Panc1 (cell line): Measurements from ENCODE around the gene SBF1. TPM values are rescaled to one million over a fixed set of nuclear protein-coding genes. Genes with fewer than 3 reads are reported as not detected.

Source experiments
- ATAC-seq: fragments of 200-7000 bp; cut with Tn5 transposase; 2 replicates; pipeline ENCODE4 v1.9.1; 2020; ENCODE audit warnings: mild to moderate bottlenecking, moderate library complexity
- BruUV-seq: library from RNA; stranded (reverse); fragments of 400-500 nt; replicated peaks from 2 replicates; lab custom pipeline; 2021; lab: Mats Ljungman, UMichigan
- CTCF ChIA-PET: fragments of 300-600 bp; sonication (Branson Sonifier 250); formaldehyde crosslinking; loops from one replicate; lab custom pipeline; 2022; ENCODE audit warnings: antibody characterized with exemption; lab: Charles Lee
- POLR2A ChIA-PET: fragments of 300-600 bp; sonication (Branson Sonifier 250); formaldehyde crosslinking; loops from one replicate; lab custom pipeline; 2022; ENCODE audit warnings: antibody characterized with exemption; lab: Charles Lee
- DNase-seq: peaks from one replicate; pipeline ENCODE4 v3.0.0-alpha.2; 2010; ENCODE audit warnings: low read depth, low spot score
- H3K27ac ChIP-seq: 2 replicates; pipeline ENCODE4 v1.5.1; 2011; ENCODE audit warnings: mild to moderate bottlenecking, low read length, inconsistent platforms
- H3K27me3 ChIP-seq: fragments of 200-500 bp; sonication (Bioruptor generic); 2 replicates; pipeline ENCODE4 v1.6.0; 2014; ENCODE audit warnings: low read length, inconsistent platforms; ENCODE audit not compliant: control insufficient read depth, insufficient read depth
- H3K36me3 ChIP-seq: fragments of 200-500 bp; sonication (Bioruptor generic); 2 replicates; pipeline ENCODE4 v1.5.1; 2014; ENCODE audit warnings: inconsistent platforms, mild to moderate bottlenecking, low read length, moderate library complexity; ENCODE audit not compliant: control insufficient read depth, insufficient read depth
- H3K4me1 ChIP-seq: 2 replicates; pipeline ENCODE4 v1.5.1; 2011; ENCODE audit warnings: inconsistent platforms, mild to moderate bottlenecking, low read length, moderate library complexity; ENCODE audit not compliant: control insufficient read depth, insufficient read depth
- H3K4me3 ChIP-seq, 2 experiments: 2 replicates each; pipeline ENCODE4 v1.5.1; 2011 to 2012; ENCODE audit warnings: low read depth in 2 of 2, low read length in 2 of 2, mild to moderate bottlenecking in 2 of 2, inconsistent platforms in 1 of 2, moderate library complexity in 1 of 2
- H3K9me3 ChIP-seq: fragments of 200-500 bp; sonication (Bioruptor generic); 2 replicates; pipeline ENCODE4 v1.5.1; 2014; ENCODE audit warnings: low read depth, mild to moderate bottlenecking, inconsistent platforms, low read length, moderate library complexity; ENCODE audit not compliant: control insufficient read depth, insufficient read depth
- POLR2AphosphoS5 ChIP-seq: IDR thresholded peaks from 2 replicates; pipeline ENCODE4 v1.6.1; 2012; ENCODE audit warnings: mild to moderate bottlenecking, low read depth, low read length, moderate library complexity
- SIN3A ChIP-seq: IDR thresholded peaks from 2 replicates; pipeline ENCODE4 v1.6.1; 2012; ENCODE audit warnings: low read depth, mild to moderate bottlenecking, low read length, moderate library complexity, borderline replicate concordance; ENCODE audit not compliant: insufficient read depth
- TCF7L2 ChIP-seq: IDR thresholded peaks from 2 replicates; pipeline ENCODE4 v1.6.1; 2011; ENCODE audit warnings: mild to moderate bottlenecking, low read depth, low read length, inconsistent platforms
- in situ Hi-C: cut with HindIII; loops from 2 replicates; pipeline ENCODE4 v1.10.0; 2016; ENCODE audit warnings: low sequenced_read_pairs, low pct_unique_long_range_greater_than_20kb
- intact Hi-C: fragments of 100-400 bp; cut with micrococcal nuclease; formaldehyde crosslinking; loops from one replicate; pipeline ENCODE4 v1.10.0; 2022; ENCODE audit not compliant: unreplicated experiment
- total RNA-seq: library from RNA; stranded (reverse); gene quantifications from one replicate; pipeline ENCODE4 v1.2.1, GENCODE V29; 2021; ENCODE audit not compliant: unreplicated experiment
- TF ChIP-seq, protein P1 (sequence below): fragments of 450-650 bp; IDR thresholded peaks from 2 replicates; pipeline ENCODE4 v1.5.1; 2017; ENCODE audit warnings: mild to moderate bottlenecking
- TF ChIP-seq, protein P2 (sequence below), 2 experiments: IDR thresholded peaks; 2 replicates each; pipeline ENCODE4 v1.6.1; 2011 to 2012; ENCODE audit warnings: low read depth in 2 of 2, control low read depth in 1 of 2, low read length in 1 of 2, mild to moderate bottlenecking in 1 of 2, moderate library complexity in 1 of 2; ENCODE audit not compliant: insufficient read depth in 1 of 2

The SBF1 gene
- total RNA-seq, 1 experiment from 2014 or later = 59.2 TPM

DNA sequence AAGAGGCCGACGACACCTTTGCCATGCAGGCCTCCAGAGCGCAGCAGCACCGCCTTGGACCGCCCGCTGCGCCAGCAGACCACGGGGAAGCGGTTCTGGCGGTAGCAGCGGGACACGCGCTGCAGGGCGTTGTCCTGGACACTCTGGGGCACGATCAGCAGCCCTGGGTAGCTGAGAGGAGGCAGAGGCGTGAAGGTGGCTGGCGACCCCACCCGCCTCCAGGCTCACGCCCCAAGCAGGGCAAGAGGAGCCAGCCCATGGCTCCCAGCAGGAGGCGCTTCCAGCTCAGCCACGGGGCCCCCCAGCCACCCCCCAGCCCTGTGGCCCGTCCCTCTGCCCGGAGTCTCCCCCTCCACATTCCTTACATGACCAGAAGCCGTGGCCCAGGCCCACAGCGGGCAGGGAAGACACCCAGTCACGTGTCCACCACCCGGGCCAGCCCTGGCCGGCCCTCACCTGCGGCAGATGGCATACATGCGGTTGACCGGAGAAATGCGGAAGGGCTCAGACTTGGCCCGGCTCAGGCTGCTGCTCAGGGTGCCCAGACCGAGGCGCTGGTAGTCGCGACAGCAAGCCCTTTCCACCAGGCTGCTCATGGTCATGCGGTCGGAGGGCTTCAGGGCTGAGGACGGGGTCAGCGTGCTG, 15.2 kb downstream of the SBF1 start:
- no peak overlapping the region for H3K27ac ChIP-seq
- H3K4me3 ChIP-seq = no peak overlapping the region
- in situ Hi-C loops = no loop called here
- TF ChIP-seq POLR2AphosphoS5 = no peak
- TF ChIP-seq, protein P1, sequence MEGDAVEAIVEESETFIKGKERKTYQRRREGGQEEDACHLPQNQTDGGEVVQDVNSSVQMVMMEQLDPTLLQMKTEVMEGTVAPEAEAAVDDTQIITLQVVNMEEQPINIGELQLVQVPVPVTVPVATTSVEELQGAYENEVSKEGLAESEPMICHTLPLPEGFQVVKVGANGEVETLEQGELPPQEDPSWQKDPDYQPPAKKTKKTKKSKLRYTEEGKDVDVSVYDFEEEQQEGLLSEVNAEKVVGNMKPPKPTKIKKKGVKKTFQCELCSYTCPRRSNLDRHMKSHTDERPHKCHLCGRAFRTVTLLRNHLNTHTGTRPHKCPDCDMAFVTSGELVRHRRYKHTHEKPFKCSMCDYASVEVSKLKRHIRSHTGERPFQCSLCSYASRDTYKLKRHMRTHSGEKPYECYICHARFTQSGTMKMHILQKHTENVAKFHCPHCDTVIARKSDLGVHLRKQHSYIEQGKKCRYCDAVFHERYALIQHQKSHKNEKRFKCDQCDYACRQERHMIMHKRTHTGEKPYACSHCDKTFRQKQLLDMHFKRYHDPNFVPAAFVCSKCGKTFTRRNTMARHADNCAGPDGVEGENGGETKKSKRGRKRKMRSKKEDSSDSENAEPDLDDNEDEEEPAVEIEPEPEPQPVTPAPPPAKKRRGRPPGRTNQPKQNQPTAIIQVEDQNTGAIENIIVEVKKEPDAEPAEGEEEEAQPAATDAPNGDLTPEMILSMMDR = no peak; the same call in 1 of the 2 replicates
- TF ChIP-seq TCF7L2 = no peak
- TF ChIP-seq, protein P2, sequence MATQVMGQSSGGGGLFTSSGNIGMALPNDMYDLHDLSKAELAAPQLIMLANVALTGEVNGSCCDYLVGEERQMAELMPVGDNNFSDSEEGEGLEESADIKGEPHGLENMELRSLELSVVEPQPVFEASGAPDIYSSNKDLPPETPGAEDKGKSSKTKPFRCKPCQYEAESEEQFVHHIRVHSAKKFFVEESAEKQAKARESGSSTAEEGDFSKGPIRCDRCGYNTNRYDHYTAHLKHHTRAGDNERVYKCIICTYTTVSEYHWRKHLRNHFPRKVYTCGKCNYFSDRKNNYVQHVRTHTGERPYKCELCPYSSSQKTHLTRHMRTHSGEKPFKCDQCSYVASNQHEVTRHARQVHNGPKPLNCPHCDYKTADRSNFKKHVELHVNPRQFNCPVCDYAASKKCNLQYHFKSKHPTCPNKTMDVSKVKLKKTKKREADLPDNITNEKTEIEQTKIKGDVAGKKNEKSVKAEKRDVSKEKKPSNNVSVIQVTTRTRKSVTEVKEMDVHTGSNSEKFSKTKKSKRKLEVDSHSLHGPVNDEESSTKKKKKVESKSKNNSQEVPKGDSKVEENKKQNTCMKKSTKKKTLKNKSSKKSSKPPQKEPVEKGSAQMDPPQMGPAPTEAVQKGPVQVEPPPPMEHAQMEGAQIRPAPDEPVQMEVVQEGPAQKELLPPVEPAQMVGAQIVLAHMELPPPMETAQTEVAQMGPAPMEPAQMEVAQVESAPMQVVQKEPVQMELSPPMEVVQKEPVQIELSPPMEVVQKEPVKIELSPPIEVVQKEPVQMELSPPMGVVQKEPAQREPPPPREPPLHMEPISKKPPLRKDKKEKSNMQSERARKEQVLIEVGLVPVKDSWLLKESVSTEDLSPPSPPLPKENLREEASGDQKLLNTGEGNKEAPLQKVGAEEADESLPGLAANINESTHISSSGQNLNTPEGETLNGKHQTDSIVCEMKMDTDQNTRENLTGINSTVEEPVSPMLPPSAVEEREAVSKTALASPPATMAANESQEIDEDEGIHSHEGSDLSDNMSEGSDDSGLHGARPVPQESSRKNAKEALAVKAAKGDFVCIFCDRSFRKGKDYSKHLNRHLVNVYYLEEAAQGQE (IDR thresholded peaks at IDR 0.05; ENCODE audit: insufficient read depth in 1 of 2, low read depth in 2 of 2, low read length in 1 of 2) = no peak
- TF ChIP-seq SIN3A = no peak
- DNase-seq = no peak
- peaks cover 5% of the 10 kb centered on the region; the same call in 1 of the 2 replicates for H3K36me3 ChIP-seq
- H3K4me1 ChIP-seq = no peaks in the 10 kb centered on the region
- intact Hi-C loops = no loop called here
- no peak for ATAC-seq
- BruUV-seq = no TSS peak
- ChIA-PET POLR2A (no interaction called here), CTCF (no interaction called here)
- no peaks in the 10 kb centered on the region for H3K9me3 ChIP-seq
- H3K27me3 ChIP-seq = no peaks in the 10 kb centered on the region

DNA sequence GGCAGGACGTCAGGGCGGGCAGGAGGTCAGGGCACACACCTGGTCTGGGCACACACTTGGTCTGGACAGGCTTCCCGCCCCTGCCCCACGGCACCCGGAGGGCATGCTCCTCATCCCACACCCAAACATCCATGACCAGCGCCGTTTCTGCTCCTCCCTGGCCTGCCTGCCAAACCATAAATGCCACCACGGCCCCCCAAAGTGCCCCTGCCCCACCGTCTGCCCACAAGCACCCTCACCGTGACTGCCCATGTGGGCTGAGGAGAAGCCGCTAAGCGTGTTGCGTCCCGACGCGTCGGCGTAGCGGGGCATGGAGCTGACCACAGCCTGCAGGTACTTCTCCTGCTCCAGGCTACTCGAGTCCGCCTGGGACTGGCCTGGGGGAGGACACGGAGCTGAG, 15.8 kb downstream of the SBF1 start:
- no peaks in the 10 kb centered on the region for H3K9me3 ChIP-seq
- no peaks in the 10 kb centered on the region for H3K27me3 ChIP-seq
- in situ Hi-C loops (no loop called here), intact Hi-C loops (no loop called here)
- H3K36me3 ChIP-seq = peaks cover 5% of the 10 kb centered on the region; the same call in 1 of the 2 replicates
- H3K4me1 ChIP-seq = no peaks in the 10 kb centered on the region
- POLR2A ChIA-PET = interaction anchor here (0.6 kb wide), 1 partner anchor 63 kb away, joined by 10 read pairs; no protein-coding TSS in a partner anchor
- ATAC-seq (no peak), DNase-seq (no peak)
- no peak overlapping the region for H3K4me3 ChIP-seq
- CTCF ChIA-PET = no interaction called here
- TF ChIP-seq, protein P1 = no peak
- no TSS peak for BruUV-seq
- H3K27ac ChIP-seq = no peak overlapping the region
